T-helper 1 cell (primary cell): ENCODE measurements around the gene FAM221B.

Source experiments
- DNase-seq, 5 donors: peaks; one replicate each; pipeline ENCODE4 v3.0.0-alpha.2; 2012 to 2020

Gene FAM221B

DNA sequence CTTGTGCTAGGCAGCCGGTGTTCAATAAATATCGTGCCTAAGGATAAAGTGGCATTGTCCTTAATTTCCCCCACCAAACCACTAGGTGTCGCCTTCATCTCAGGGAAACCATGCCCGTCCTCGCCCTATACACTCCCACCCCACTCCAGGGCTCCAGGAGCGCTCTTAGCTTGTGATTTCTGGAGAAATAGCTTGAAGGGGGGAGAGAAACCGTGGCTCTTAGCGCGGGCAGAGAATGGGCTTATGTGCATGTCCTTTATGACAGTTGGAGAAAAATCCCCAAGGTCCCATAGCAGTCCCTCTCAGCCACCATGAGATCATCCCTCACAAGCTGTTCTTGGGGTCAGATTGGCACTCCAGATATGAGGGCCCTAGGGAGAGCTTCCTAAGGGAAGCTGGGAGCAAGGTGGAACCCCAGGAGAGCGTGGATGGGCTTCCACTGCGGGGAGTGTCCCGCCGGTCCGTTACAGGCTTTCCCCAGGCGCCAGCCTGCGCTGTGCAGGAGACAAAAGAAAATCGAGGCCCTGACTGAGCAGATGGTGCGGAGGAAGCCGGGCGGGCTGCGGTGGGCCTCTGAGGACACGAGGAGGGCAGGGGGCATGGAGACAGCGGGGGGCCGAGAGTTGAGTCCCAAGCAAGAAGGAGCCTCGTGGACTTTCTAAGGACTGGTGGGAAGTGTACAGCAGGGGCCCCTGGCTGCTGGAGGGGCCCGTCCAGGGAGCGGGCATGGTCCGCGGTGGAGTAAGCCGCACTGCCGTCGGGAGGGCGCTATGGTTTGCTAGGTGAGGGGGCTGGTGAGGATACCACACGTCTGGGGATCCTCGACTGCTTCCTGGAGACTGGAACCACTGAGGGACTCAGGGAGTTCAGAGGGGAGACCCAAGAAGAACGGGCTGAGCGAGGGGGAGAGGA is 37.9 kb downstream of the FAM221B start:
- peak; percentile 20 to 55 (median 45) for DNase-seq

DNA sequence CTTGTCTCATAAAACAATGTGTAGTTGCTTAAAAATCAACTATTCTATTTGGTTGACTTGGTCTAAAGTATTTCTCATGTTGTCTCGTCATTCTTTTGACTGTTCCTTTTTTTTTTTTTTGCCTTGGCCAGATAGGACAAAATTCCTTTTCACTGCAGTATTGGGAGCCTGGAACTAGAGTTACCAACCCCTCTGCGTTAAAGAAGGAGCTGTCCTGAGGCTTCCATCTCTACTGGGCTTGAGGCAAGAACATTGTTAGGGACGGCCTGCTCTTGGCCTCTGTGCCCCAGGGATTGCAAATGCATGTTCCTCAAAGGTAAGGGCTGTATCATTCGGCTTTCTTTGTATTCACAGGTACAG is 38.5 kb downstream of the FAM221B start:
- no peak for DNase-seq

DNA sequence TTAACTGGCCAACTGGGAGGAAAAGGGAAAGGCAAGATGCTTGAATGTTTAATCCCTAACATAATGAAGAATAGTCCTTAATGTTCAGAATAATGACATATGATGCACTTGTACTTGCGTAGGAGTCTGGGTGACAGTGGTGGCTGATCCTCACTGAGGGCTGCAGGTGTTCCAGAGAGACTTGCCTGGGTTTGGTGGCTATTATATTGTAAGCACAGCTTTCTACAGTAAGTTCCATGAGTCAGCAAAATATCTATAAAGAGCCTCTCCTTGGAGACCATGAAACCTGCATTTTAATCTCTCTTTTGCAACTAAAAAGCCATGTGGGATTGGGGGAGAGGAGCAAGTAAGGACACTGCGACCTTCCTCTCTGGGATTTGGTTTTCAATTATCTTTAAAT is 39.0 kb downstream of the FAM221B start:
- DNase-seq: no peak

DNA sequence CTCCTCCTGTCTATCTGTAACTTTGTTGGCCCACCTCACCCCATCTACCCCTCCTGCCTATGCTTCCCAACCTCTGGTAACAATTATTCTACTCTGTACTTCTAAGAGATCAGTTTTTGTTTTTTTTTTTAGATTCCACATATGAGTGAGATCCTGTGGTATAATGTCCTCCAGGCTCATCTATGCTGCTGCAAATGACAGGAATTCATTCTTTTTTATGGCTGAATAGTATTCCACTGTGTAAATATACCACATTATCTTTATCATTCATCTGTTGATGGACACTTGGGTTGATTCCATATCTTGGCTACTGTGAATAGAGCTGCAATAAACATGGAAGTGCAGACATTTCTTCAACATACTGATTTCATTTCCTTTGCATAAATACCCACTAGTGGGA is 45.1 kb downstream of the FAM221B start:
- no peak for DNase-seq

DNA sequence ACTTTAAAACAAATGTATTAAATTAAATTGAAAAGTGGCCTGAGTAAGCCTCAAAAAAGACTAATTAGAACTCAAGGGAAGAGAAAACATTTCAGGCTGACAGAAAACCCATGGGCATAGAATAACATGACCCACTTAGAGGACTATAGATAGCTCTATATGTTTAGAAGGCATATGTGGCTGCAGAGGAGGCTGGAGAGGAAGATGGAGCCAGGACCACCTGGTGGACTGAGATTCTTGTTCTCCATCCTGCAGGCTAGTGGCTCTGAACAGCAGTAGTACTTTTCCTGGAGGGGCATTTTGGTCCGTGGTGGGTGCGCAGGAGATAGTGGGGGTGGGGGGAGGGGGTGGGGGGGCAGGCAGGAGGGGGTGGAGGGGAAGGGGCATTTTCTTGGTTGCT is 47.5 kb downstream of the FAM221B start:
- no peak for DNase-seq

DNA sequence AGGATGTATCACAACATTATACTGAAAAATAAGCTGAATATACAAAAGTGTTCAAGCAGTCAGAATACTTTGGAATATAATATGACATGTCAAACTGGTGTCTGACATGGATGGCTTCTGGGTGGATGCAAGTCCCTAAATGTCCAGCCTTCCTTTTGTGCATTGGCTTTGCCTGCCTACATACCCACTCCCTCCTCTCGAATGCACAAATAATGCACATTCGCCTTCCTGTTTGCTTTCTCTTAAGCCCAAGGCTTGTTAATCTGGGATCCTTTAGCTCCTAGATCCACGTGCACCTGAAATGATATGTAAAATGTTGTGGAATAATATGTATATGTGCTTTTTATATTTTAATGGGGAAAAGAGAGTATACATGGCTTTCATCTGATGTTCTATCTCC is 50.0 kb downstream of the FAM221B start:
- DNase-seq: no peak

DNA sequence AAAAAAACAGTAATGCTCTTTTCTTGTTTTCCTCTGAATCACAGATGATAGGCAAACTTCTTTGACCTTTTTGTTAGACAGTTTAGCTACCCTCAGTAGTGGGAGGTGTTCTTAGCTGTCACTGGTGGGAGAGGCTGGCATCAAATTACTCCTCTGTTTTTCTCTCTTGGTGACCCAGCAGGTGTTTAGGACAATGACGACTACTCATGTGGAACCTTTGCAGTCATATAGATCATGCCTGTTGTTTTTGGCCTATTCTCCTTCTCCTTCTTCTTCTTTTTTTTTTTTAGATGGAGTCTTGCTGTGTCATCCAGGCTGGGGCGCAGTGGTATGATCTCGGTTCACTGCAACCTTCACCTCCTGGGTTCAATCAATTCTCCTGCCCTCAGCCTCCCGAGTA is 52.5 kb downstream of the FAM221B start:
- DNase-seq: no peak

DNA sequence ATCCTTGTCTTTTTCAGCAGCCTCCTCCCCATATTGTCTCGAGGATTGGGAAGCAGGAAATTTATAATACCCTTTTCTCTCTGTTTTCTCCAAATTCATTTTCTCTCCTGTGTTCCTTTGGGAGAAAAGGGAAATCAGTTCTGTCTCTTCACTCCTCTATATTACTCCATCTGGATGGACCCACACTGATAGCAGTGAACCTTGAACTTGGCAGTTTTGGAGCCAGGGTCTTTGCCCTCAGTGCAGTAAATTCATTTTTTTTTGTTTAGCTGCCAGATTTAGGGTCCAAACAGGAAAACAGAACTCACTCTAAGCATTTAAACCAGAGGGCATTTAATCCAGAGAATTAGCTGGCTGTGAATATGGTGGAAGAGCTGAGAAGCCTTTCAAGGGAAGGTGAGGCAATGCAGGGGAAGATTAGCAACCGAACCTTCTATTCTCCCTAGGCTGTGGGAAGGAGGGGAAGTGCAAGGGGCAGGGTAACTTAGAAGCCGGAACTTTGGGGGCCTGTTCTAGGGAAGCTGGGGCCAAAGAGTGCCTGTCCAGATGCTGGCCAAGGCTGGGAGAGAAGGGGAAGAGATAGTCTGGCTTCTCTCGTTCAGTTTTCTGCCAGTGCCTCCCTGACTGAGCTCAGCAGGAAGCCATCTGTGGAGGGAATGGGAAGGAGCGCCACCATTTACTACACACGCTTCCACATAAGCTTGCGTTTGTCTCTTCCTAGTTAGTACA is 53.5 kb downstream of the FAM221B start:
- DNase-seq: no peak

DNA sequence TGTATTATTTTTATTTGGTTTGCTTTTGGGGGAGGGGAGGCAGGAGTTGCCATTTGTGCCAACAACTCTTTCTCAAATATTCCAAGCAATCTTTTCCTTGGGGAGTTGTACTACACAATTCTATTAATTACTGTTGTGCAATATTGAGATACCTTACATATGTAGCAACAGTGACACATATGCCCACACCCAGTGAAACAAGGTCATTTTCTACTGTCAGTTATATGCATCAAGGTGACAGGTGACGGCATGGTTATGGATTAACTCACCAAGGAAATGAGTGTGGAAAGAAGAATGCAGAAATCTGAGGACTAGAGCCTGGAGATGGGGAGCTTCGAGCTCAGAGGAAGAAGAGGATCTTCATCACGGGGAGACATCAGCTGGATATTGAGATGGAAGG is 56.6 kb downstream of the FAM221B start:
- DNase-seq: no peak

DNA sequence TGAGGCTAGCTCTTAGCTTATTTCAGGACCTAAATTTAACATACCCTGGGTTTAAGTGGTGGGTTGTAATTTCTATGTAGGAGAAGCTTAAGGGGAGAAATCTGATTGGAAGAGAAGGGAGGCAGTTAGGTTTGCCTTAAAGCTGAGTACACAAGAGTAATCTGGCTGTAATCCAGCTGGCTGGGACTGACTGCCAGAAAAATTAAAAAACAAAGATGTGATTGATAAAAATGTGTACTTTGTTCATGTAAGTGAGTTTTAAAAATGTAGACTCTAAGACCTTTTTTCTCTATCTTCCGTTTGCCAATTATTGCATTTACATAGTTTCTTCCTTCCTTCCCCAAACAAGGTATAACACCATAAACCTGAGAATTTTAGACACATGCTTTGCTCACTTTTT is 57.0 kb downstream of the FAM221B start:
- no peak for DNase-seq

DNA sequence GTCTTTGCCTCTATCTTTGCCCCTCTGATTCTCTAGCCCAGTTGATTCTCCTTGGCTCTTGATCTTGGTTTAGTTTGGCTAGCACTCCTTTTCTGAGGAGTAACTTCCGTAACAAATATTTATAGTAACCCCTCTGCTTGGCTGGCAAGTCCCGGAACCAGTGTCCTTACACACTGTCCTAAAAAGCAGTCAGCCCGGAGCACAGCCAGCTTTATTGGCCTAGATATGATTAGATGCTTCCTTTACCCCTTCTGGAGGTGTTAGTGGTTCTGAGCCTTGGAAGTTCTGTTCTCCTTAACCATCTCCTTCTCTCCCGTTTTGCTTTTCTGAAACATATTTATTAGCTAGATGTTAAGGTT is 57.5 kb downstream of the FAM221B start:
- no peak for DNase-seq

DNA sequence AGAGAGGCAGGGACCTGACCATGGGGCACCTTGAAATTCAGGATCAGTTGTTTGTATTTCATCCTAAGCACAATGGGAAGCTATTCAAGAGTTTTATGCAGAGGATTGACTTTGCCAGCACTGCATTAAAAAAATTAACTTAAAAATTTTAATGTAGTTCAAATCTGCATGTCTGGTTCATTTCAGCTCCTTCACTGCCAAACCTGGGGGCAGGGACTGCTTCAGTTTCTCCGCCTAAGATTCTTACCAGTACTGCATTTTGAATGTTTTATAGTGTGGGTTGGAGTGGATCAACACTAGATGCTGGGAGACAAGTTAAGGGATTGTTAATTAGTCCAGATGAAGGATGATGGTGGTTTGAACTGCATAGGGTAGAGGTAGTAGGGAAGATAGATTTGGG is 58.8 kb downstream of the FAM221B start:
- DNase-seq: no peak

DNA sequence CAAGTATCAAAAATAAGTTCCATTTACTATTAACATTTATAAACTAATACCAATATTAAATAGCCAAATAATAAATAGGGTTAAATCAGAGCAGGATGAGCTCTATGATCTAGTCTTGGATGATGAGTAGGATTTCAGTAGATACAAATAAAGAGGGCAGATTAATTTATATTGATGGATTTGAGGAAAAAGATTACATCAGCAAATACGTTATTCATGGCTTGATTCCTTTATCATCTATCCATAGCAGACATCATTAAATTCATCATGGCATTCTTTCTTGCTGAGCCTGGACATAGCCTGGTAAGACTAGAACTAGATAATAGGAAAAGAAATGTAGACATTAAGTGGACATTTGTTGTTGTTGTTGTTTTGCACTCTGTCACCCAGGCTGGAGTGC is 61.1 kb downstream of the FAM221B start:
- DNase-seq: no peak

DNA sequence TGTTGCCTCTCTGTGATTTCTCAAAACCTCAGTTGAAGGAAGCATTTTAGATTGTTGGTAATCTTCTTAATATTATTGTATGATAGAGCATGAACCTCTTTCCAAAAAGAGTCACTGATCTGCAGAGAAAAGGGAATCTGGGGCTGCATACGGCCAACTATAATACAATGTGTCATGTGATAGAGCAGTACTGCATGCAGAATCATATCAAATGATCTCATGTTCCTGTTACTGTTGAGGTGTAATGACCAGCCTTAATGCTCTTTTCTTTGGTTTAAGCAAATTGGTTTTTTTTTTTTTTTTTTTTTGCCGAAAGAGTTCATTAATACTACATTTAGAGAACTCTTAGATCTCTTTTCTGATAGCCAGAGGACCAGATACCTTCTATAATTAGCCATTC is 61.5 kb downstream of the FAM221B start:
- DNase-seq: no peak
